GM23338 (cell line): ENCODE results near the gene ANKRD44. TPM values are rescaled to one million over a fixed set of nuclear protein-coding genes. Genes with fewer than 3 reads are reported as not detected.

Source experiments
- ATAC-seq: fragments of 200-7000 bp; cut with Tn5 transposase; 3 replicates; pipeline ENCODE4 v1.9.1; 2020
- DNase-seq: peaks from one replicate; pipeline ENCODE4 v3.0.0-alpha.2; 2015; ENCODE audit warnings: low spot score
- H2AFZ ChIP-seq: fragments of 200-600 bp; sonication (generic); 2 replicates; pipeline ENCODE4 v1.8.0; 2016; ENCODE audit warnings: antibody characterized with exemption, mild to moderate bottlenecking, moderate library complexity
- H3F3A ChIP-seq: fragments of 200-600 bp; sonication (generic); replicated peaks from 2 replicates; pipeline ENCODE4 v1.8.0; 2017; ENCODE audit warnings: antibody characterized with exemption, mixed run types, low read depth
- H3K27ac ChIP-seq: fragments of 200-600 bp; sonication (generic); 2 replicates; pipeline ENCODE4 v1.6.1; 2016; ENCODE audit warnings: low read depth
- H3K27me3 ChIP-seq: fragments of 200-600 bp; sonication (generic); 2 replicates; pipeline ENCODE4 v1.8.0; 2016; ENCODE audit warnings: mild to moderate bottlenecking, mixed run types, moderate library complexity; ENCODE audit not compliant: insufficient read depth
- H3K36me3 ChIP-seq: fragments of 200-600 bp; sonication (generic); 2 replicates; pipeline ENCODE4 v1.8.0; 2016; ENCODE audit warnings: mild to moderate bottlenecking; ENCODE audit not compliant: insufficient read depth
- H3K4me1 ChIP-seq: fragments of 200-600 bp; sonication (generic); 2 replicates; pipeline ENCODE4 v1.8.0; 2016; ENCODE audit warnings: mild to moderate bottlenecking, moderate library complexity; ENCODE audit not compliant: insufficient read depth
- H3K4me2 ChIP-seq: fragments of 200-600 bp; sonication (generic); 2 replicates; pipeline ENCODE4 v1.7.1; 2017; ENCODE audit warnings: mixed run types
- H3K4me3 ChIP-seq: fragments of 200-600 bp; sonication (generic); 2 replicates; pipeline ENCODE4 v1.6.1; 2016; ENCODE audit warnings: mixed run types
- H3K79me2 ChIP-seq: fragments of 200-600 bp; sonication (generic); replicated peaks from 2 replicates; pipeline ENCODE4 v1.8.0; 2017; ENCODE audit warnings: mild to moderate bottlenecking; ENCODE audit not compliant: insufficient read depth
- H3K9me2 ChIP-seq: fragments of 200-600 bp; sonication (generic); 2 replicates; pipeline ENCODE4 v1.8.0; 2017; ENCODE audit not compliant: insufficient read depth
- H4K20me1 ChIP-seq: fragments of 200-600 bp; sonication (generic); replicated peaks from 2 replicates; pipeline ENCODE4 v1.8.0; 2017; ENCODE audit warnings: mild to moderate bottlenecking; ENCODE audit not compliant: insufficient read depth
- H3K27ac Mint-ChIP-seq: 2 replicates; pipeline ENCODE4 v1.8.0; 2020; ENCODE audit warnings: inconsistent platforms, mild to moderate bottlenecking, moderate library complexity, mixed read lengths
- H3K27me3 Mint-ChIP-seq: 3 replicates; pipeline ENCODE4 v1.8.0; 2022; ENCODE audit warnings: low read depth, mild to moderate bottlenecking, moderate library complexity, mixed read lengths, inconsistent platforms; ENCODE audit not compliant: insufficient read depth, poor library complexity
- H3K36me3 Mint-ChIP-seq: 3 replicates; pipeline ENCODE4 v1.8.0; 2021; ENCODE audit warnings: low read depth, mild to moderate bottlenecking, inconsistent platforms, moderate library complexity, mixed read lengths
- H3K4me1 Mint-ChIP-seq: 3 replicates; pipeline ENCODE4 v1.8.0; 2020; ENCODE audit warnings: mild to moderate bottlenecking, inconsistent platforms, mixed read lengths
- H3K4me3 Mint-ChIP-seq: 3 replicates; pipeline ENCODE4 v1.8.0; 2021; ENCODE audit warnings: moderate library complexity, mild to moderate bottlenecking, inconsistent platforms, mixed read lengths
- H3K9me3 Mint-ChIP-seq: 3 replicates; pipeline ENCODE4 v1.8.0; 2020; ENCODE audit warnings: moderate library complexity, mild to moderate bottlenecking, inconsistent platforms, mixed read lengths
- CREB1 ChIP-seq: fragments of 250-450 bp; sonication (Bioruptor Pico); IDR thresholded peaks from 2 replicates; pipeline ENCODE4 v1.5.0; 2020; ENCODE audit warnings: low read depth, mild to moderate bottlenecking, moderate library complexity
- CTCF ChIP-seq, 2 experiments: fragments of 200-600 bp in 1 of 2; sonication (generic) in 1 of 2; conservative IDR thresholded peaks; 2 replicates each; pipeline versions ENCODE4 v1.5.1 to v1.6.1; 2016 to 2017; ENCODE audit warnings: antibody characterized with exemption in 2 of 2, low read depth in 2 of 2, mild to moderate bottlenecking in 2 of 2, moderate library complexity in 1 of 2
- ETS1 ChIP-seq: IDR thresholded peaks from 2 replicates; pipeline ENCODE4 v1.6.1; 2016; ENCODE audit warnings: antibody characterized with exemption
- EZH2 ChIP-seq: fragments of 200-600 bp; sonication (generic); IDR thresholded peaks from one replicate; pipeline ENCODE4 v1.8.0; 2017; ENCODE audit warnings: antibody characterized with exemption, mild to moderate bottlenecking, low read depth; ENCODE audit not compliant: unreplicated experiment
- EZH2phosphoT487 ChIP-seq: fragments of 200-600 bp; sonication (generic); IDR thresholded peaks from one replicate; pipeline ENCODE4 v1.8.1; 2018; ENCODE audit warnings: antibody characterized with exemption; ENCODE audit not compliant: unreplicated experiment
- JUNB ChIP-seq: IDR thresholded peaks from one replicate; pipeline ENCODE4 v1.6.1; 2016; ENCODE audit warnings: antibody characterized with exemption; ENCODE audit not compliant: unreplicated experiment
- POLR2AphosphoS5 ChIP-seq: IDR thresholded peaks from 2 replicates; pipeline ENCODE4 v1.6.1; 2016; ENCODE audit warnings: antibody characterized with exemption, low read depth
- STAT1 ChIP-seq: IDR thresholded peaks from one replicate; pipeline ENCODE4 v1.6.1; 2016; ENCODE audit warnings: antibody characterized with exemption; ENCODE audit not compliant: unreplicated experiment
- ZNF114 ChIP-seq: fragments of 250-450 bp; sonication (Bioruptor Pico); IDR thresholded peaks from 2 replicates; pipeline ENCODE4 v1.5.0; 2020; ENCODE audit warnings: mild to moderate bottlenecking, moderate library complexity
- ZNF331 ChIP-seq: fragments of 250-450 bp; sonication (Bioruptor Pico); IDR thresholded peaks from 2 replicates; pipeline ENCODE4 v1.5.0; 2020; ENCODE audit warnings: low read depth, mild to moderate bottlenecking, moderate library complexity
- ZNF462 ChIP-seq: fragments of 250-450 bp; sonication (Bioruptor Pico); IDR thresholded peaks from 2 replicates; pipeline ENCODE4 v1.5.0; 2020; ENCODE audit warnings: mild to moderate bottlenecking, moderate library complexity
- polyA plus RNA-seq: library from polyadenylated mRNA; unstranded; fragments of >200 nt; fragmentation: Nextera tagmentation; extraction: Ambion mirVana; gene quantifications from 2 replicates; pipeline ENCODE4 v1.2.1, GENCODE V29; 2016
- total RNA-seq: library from RNA; depleted of rRNA; stranded (reverse); fragments of >200 nt; shearing (Covaris generic); gene quantifications from 2 replicates; pipeline ENCODE4 v1.2.3, GENCODE V29; 2014
- TF ChIP-seq, protein P1 (sequence below): IDR thresholded peaks from one replicate; pipeline ENCODE4 v1.6.1; 2018; ENCODE audit warnings: antibody characterized with exemption; ENCODE audit not compliant: unreplicated experiment

ANKRD44 gene
- total and polyA plus RNA-seq, 2 experiments from 2014 or later = 0.44 to 0.56 TPM

- TF ChIP-seq ZNF462 (CRISPR knock-in tag) (no peak), EZH2phosphoT487 (no peak), CREB1 (CRISPR knock-in tag) (no peak), JUNB (no peak), STAT1 (no peak), POLR2AphosphoS5 (no peak)
Observed at GRCh38 chr2:197304556-197305011, 6.0 kb downstream of the ANKRD44 start (continued).

DNA sequence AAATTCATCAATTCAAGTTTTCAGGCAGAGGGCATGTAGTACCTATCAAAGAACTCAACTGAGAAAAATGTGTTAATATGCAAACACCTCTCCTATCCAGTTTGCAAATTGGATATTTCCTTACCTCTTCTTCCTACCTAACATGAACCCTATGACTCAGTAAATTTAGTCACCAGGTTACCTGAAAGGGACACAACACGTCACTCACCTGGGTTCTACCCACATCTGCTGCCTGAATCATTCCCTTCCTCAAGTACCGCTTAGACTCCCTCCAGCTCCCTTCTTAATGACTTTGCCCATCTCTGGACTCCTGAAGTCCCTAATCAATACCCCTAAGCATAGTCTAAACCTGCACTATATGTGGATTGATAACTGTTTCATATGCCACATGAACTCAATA lies 10.4 kb downstream of the ANKRD44 start:
- H3K4me1 Mint-ChIP-seq = no peaks in the 10 kb centered on the region
- H3K27ac ChIP-seq = no peak overlapping the region
- TF ChIP-seq, protein P1, sequence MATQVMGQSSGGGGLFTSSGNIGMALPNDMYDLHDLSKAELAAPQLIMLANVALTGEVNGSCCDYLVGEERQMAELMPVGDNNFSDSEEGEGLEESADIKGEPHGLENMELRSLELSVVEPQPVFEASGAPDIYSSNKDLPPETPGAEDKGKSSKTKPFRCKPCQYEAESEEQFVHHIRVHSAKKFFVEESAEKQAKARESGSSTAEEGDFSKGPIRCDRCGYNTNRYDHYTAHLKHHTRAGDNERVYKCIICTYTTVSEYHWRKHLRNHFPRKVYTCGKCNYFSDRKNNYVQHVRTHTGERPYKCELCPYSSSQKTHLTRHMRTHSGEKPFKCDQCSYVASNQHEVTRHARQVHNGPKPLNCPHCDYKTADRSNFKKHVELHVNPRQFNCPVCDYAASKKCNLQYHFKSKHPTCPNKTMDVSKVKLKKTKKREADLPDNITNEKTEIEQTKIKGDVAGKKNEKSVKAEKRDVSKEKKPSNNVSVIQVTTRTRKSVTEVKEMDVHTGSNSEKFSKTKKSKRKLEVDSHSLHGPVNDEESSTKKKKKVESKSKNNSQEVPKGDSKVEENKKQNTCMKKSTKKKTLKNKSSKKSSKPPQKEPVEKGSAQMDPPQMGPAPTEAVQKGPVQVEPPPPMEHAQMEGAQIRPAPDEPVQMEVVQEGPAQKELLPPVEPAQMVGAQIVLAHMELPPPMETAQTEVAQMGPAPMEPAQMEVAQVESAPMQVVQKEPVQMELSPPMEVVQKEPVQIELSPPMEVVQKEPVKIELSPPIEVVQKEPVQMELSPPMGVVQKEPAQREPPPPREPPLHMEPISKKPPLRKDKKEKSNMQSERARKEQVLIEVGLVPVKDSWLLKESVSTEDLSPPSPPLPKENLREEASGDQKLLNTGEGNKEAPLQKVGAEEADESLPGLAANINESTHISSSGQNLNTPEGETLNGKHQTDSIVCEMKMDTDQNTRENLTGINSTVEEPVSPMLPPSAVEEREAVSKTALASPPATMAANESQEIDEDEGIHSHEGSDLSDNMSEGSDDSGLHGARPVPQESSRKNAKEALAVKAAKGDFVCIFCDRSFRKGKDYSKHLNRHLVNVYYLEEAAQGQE = no peak
- TF ChIP-seq ZNF114 (CRISPR knock-in tag) (no peak), POLR2AphosphoS5 (no peak), CTCF (conservative IDR thresholded peaks at IDR 0.05; ENCODE audit: low read depth in 2 of 2) (no peak), JUNB (no peak), CREB1 (CRISPR knock-in tag) (no peak), EZH2 (no peak), STAT1 (no peak), ZNF331 (no peak), ETS1 (no peak)

More for the DNA sequence above, 10.4 kb downstream of the ANKRD44 start:
- H3K27ac Mint-ChIP-seq = no peak overlapping the region
- no peaks in the 10 kb centered on the region for H3K36me3 Mint-ChIP-seq
- Histone ChIP-seq H3F3A (no peaks in the 10 kb centered on the region), H3K79me2 (no peaks in the 10 kb centered on the region), H3K4me2 (no peak overlapping the region), H3K4me3 (no peak overlapping the region), H3K36me3 (no peaks in the 10 kb centered on the region), H3K9me2 (no peaks in the 10 kb centered on the region; the same call in 1 of the 2 replicates), H2AFZ (no peak overlapping the region), H3K4me1 (no peaks in the 10 kb centered on the region), H3K27me3 (no peaks in the 10 kb centered on the region), H4K20me1 (no peaks in the 10 kb centered on the region)
- no peak for DNase-seq
- ATAC-seq = no peak
- no peak overlapping the region for H3K4me3 Mint-ChIP-seq
- peaks cover 4% of the 10 kb centered on the region for H3K27me3 Mint-ChIP-seq
- H3K9me3 Mint-ChIP-seq = no peaks in the 10 kb centered on the region
